ENCODE measurements around the gene KCNK3. TPM values are rescaled to one million over a fixed set of nuclear protein-coding genes. Genes with fewer than 3 reads are reported as not detected.

KCNK3 gene
- total and polyA plus RNA-seq, 10 of the 15 experiments (the other 5 are each of a cell fraction or from before 2014, with no cell fraction given): 0.13 TPM; not detected in 9

DNA sequence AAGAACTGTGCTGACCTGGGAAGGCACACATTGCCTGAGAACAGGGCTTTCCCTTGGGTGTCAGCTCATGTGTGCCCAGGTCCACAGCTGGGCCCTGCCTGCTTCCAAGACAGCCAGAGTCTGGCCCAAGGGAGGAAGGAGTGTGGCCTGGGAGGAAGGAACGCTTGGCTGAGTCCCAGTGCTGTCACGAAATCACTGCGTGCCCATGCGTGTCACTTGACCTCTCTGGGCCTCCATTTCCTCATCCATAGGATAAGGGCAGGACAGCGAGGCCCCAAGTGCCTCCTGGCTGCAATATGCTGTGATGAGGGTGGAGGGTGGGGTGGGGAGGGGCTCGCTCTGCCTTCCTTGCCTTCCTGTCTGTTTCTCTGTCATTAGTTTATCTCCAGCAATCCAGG is 642 bp upstream of the KCNK3 start (continued):
- TF ChIP-seq ZNF687 (IDR thresholded peaks at IDR 0.05) (no peak), IRF4 (IDR thresholded peaks at IDR 0.05; ENCODE audit: low read depth, low read length) (no peak)
- TF ChIP-seq, protein P1, sequence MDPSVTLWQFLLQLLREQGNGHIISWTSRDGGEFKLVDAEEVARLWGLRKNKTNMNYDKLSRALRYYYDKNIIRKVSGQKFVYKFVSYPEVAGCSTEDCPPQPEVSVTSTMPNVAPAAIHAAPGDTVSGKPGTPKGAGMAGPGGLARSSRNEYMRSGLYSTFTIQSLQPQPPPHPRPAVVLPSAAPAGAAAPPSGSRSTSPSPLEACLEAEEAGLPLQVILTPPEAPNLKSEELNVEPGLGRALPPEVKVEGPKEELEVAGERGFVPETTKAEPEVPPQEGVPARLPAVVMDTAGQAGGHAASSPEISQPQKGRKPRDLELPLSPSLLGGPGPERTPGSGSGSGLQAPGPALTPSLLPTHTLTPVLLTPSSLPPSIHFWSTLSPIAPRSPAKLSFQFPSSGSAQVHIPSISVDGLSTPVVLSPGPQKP (IDR thresholded peaks at IDR 0.05; ENCODE audit: low read depth, low read length): no peak
- TF ChIP-seq, protein P2, sequence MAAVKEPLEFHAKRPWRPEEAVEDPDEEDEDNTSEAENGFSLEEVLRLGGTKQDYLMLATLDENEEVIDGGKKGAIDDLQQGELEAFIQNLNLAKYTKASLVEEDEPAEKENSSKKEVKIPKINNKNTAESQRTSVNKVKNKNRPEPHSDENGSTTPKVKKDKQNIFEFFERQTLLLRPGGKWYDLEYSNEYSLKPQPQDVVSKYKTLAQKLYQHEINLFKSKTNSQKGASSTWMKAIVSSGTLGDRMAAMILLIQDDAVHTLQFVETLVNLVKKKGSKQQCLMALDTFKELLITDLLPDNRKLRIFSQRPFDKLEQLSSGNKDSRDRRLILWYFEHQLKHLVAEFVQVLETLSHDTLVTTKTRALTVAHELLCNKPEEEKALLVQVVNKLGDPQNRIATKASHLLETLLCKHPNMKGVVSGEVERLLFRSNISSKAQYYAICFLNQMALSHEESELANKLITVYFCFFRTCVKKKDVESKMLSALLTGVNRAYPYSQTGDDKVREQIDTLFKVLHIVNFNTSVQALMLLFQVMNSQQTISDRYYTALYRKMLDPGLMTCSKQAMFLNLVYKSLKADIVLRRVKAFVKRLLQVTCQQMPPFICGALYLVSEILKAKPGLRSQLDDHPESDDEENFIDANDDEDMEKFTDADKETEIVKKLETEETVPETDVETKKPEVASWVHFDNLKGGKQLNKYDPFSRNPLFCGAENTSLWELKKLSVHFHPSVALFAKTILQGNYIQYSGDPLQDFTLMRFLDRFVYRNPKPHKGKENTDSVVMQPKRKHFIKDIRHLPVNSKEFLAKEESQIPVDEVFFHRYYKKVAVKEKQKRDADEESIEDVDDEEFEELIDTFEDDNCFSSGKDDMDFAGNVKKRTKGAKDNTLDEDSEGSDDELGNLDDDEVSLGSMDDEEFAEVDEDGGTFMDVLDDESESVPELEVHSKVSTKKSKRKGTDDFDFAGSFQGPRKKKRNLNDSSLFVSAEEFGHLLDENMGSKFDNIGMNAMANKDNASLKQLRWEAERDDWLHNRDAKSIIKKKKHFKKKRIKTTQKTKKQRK (IDR thresholded peaks at IDR 0.05; ENCODE audit: low read depth, low read length): no peak
